Smooth muscle cell (in vitro differentiated cells): ENCODE measurements around the gene PARP3. TPM values are rescaled to one million over a fixed set of nuclear protein-coding genes. Genes with fewer than 3 reads are reported as not detected.
"Not testable (repeated sequence)": the region's sequence is repeated elsewhere in the genome, so short reads cannot be mapped to it uniquely, and the experiment has no call there.

Experiments used
- DNase-seq: peaks from one replicate; lab custom pipeline; 2025; ENCODE audit not compliant: unreplicated experiment; lab: John Stamatoyannopoulos, UW
- H2AFZ ChIP-seq: fragments of 200-600 bp; sonication (generic); 2 replicates; pipeline ENCODE4 v1.6.0; 2016; ENCODE audit warnings: antibody characterized with exemption, low read depth, mild to moderate bottlenecking
- H3F3A ChIP-seq: fragments of 200-600 bp; sonication (generic); 2 replicates; pipeline ENCODE4 v1.6.0; 2017; ENCODE audit warnings: antibody characterized with exemption, low read depth
- H3K27ac ChIP-seq: fragments of 200-600 bp; sonication (generic); 2 replicates; pipeline ENCODE4 v1.5.1; 2016; ENCODE audit warnings: low read depth, mild to moderate bottlenecking
- H3K27me3 ChIP-seq: fragments of 200-600 bp; sonication (generic); 2 replicates; pipeline ENCODE4 v1.6.1; 2016; ENCODE audit warnings: low read depth, mild to moderate bottlenecking
- H3K36me3 ChIP-seq: fragments of 200-600 bp; sonication (generic); 2 replicates; pipeline ENCODE4 v1.5.1; 2016; ENCODE audit warnings: low read depth
- H3K4me1 ChIP-seq: fragments of 200-600 bp; sonication (generic); 2 replicates; pipeline ENCODE4 v1.5.1; 2016; ENCODE audit warnings: low read depth
- H3K4me2 ChIP-seq: fragments of 200-600 bp; sonication (generic); 2 replicates; pipeline ENCODE4 v1.6.0; 2016; ENCODE audit warnings: mild to moderate bottlenecking
- H3K4me3 ChIP-seq: fragments of 200-600 bp; sonication (generic); 2 replicates; pipeline ENCODE4 v1.5.1; 2016; ENCODE audit warnings: mild to moderate bottlenecking
- H3K79me2 ChIP-seq: fragments of 200-600 bp; sonication (generic); 2 replicates; pipeline ENCODE4 v1.6.0; 2016; ENCODE audit warnings: low read depth, mild to moderate bottlenecking
- H3K9ac ChIP-seq: fragments of 200-600 bp; sonication (generic); 2 replicates; pipeline ENCODE4 v1.6.0; 2016; ENCODE audit warnings: low read depth
- H3K9me3 ChIP-seq: fragments of 200-600 bp; sonication (generic); replicated peaks from 2 replicates; pipeline ENCODE4 v1.5.1; 2016; ENCODE audit warnings: low read depth
- H4K20me1 ChIP-seq: fragments of 200-600 bp; sonication (generic); 2 replicates; pipeline ENCODE4 v1.6.0; 2016; ENCODE audit warnings: low read depth
- CTCF ChIP-seq: fragments of 200-600 bp; sonication (generic); IDR thresholded peaks from 2 replicates; pipeline ENCODE4 v1.5.1; 2017; ENCODE audit warnings: borderline replicate concordance, mild to moderate bottlenecking, antibody characterized with exemption; ENCODE audit not compliant: insufficient read depth, poor library complexity, severe bottlenecking
- WGBS: methylation state at CpG from one replicate; pipeline ENCODE4 v1.1.7; 2016; ENCODE audit warnings: low lambda C conversion rate; 5-methylcytosine and 5-hydroxymethylcytosine counted together
- polyA plus RNA-seq: library from polyadenylated mRNA; unstranded; fragments of >200 nt; fragmentation: Nextera tagmentation; extraction: Ambion mirVana; gene quantifications from 2 replicates; pipeline ENCODE4 v1.2.1, GENCODE V29; 2016
- total RNA-seq: library from RNA; depleted of rRNA; stranded (reverse); fragments of >200 nt; gene quantifications from 2 replicates; pipeline ENCODE4 v1.2.3, GENCODE V29; 2014

PARP3 gene
- total and polyA plus RNA-seq, 2 experiments from 2014 or later: 7.2 to 10.5 TPM

- Histone ChIP-seq H3K4me2 (no peak overlapping the region), H3K4me1 (peaks cover 11% of the 10 kb centered on the region), H3K79me2 (peaks cover 27% of the 10 kb centered on the region), H3F3A (peaks cover 24% of the 10 kb centered on the region), H3K27me3 (no peaks in the 10 kb centered on the region), H3K27ac (no peak overlapping the region), H3K9ac (no peak overlapping the region), H2AFZ (no peak overlapping the region), H3K9me3 (no peaks in the 10 kb centered on the region), H3K36me3 (no peaks in the 10 kb centered on the region), H4K20me1 (peaks cover 21% of the 10 kb centered on the region), H3K4me3 (no peak overlapping the region)
- WGBS: 93% methylated on average over 3 of the region's 3 CpGs
- no peak for TF ChIP-seq CTCF
- DNase-seq: no peak
Observed at GRCh38 chr3:51992017-51992682, 50.0 kb downstream of the PARP3 start.

GRCh38 chr3:51993657-51994056 lies 51.5 kb downstream of the PARP3 start:
- not testable (repeated sequence) for H3K36me3 ChIP-seq, H3K9ac ChIP-seq, H3K9me3 ChIP-seq, H3K4me3 ChIP-seq, H3K27ac ChIP-seq, H2AFZ ChIP-seq, DNase-seq, H3K27me3 ChIP-seq
- peaks cover 27% of the 10 kb centered on the region for H3K79me2 ChIP-seq
- H4K20me1 ChIP-seq: peaks cover 21% of the 10 kb centered on the region
- 99% methylated on average over 11 of the region's 13 CpGs for WGBS
- H3F3A ChIP-seq: peaks cover 24% of the 10 kb centered on the region
- H3K4me2 ChIP-seq: peak overlapping the region; percentile 17
- H3K4me1 ChIP-seq: peaks cover 11% of the 10 kb centered on the region

- peaks cover 24% of the 10 kb centered on the region for H3F3A ChIP-seq
- peak overlapping the region; percentile 80 for H3K4me3 ChIP-seq
- WGBS: 83% methylated on average over 2 of the region's 2 CpGs
- H3K9me3 ChIP-seq: no peaks in the 10 kb centered on the region
- no peaks in the 10 kb centered on the region for H3K36me3 ChIP-seq
- TF ChIP-seq CTCF: no peak
- H4K20me1 ChIP-seq: peaks cover 21% of the 10 kb centered on the region
- peaks cover 11% of the 10 kb centered on the region for H3K4me1 ChIP-seq
- no peaks in the 10 kb centered on the region for H3K27me3 ChIP-seq
- H2AFZ ChIP-seq: no peak overlapping the region
- H3K79me2 ChIP-seq: peaks cover 27% of the 10 kb centered on the region
- H3K9ac ChIP-seq: peak overlapping the region; percentile 96
- no peak for DNase-seq
- H3K27ac ChIP-seq: peak overlapping the region; percentile 85
- peak overlapping the region; percentile 97 for H3K4me2 ChIP-seq
Observed at GRCh38 chr3:51994530-51994929, 52.4 kb downstream of the PARP3 start.

- peaks cover 24% of the 10 kb centered on the region for H3F3A ChIP-seq
- H3K4me1 ChIP-seq: peaks cover 11% of the 10 kb centered on the region
- H3K9ac ChIP-seq: peak within 1 kb of the TSS; percentile 96
- peaks cover 27% of the 10 kb centered on the region for H3K79me2 ChIP-seq
- H3K27me3 ChIP-seq: no peaks in the 10 kb centered on the region
- peak; percentile 34 for DNase-seq
- H3K36me3 ChIP-seq: no peaks in the 10 kb centered on the region
- peaks cover 21% of the 10 kb centered on the region for H4K20me1 ChIP-seq
- H3K9me3 ChIP-seq: no peaks in the 10 kb centered on the region
- H2AFZ ChIP-seq: no peak within 1 kb of the TSS
- under 1% methylated on average over 39 of the region's 40 CpGs for WGBS
- H3K4me3 ChIP-seq: peak within 1 kb of the TSS; percentile 80
- H3K4me2 ChIP-seq: peak within 1 kb of the TSS; percentile 97
- peak within 1 kb of the TSS; percentile 85 for H3K27ac ChIP-seq
- TF ChIP-seq CTCF: no peak
Observed at GRCh38 chr3:51995346-51996163, 53.4 kb downstream of the PARP3 start, which contains the start of gene RPL29. Gene RPL29 (minus strand): TSS chr3:51995895. CDS start chr3:51995461, 434 bp downstream.
